ENCODE data around the gene NDUFA13. TPM values are rescaled to one million over a fixed set of nuclear protein-coding genes. Genes with fewer than 3 reads are reported as not detected.
A peak's percentile ranks its signal among the peaks of the same experiment; 100 is the strongest.

Gene NDUFA13
- total RNA-seq, 1 donor from 2014 or later = 169 TPM

DNA sequence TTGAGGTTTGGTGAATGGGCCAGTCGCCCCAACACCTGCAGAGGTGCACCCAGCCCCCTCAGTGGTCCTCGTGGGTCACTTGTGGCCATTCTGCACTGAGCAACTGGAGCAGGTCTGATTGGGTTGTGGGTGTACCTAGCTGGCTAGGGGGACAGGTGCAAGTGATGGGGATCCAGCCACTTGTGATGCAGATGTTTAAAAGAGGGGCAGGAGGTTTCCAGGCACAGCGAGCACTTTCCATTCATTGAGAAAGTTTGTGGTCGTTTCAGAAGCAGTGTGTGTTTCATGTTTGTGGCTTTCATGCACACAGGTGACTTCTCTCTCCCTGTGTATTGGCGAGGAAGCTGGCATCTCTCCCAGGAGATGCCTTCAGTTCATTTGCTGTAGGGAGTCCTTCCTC, 35.3 kb upstream of the NDUFA13 start:
- Histone ChIP-seq H3K4me3 (ENCODE audit: low read length in 3 of 3) (no peak overlapping the region), H3K9ac (ENCODE audit: low read depth in 1 of 3, low read length in 3 of 3) (no peak overlapping the region), H3K27ac (ENCODE audit: low read depth, low read length) (no peak overlapping the region), H3K9me3 (ENCODE audit: control insufficient read depth in 3 of 3, low read length in 3 of 3) (no peaks in the 10 kb centered on the region), H3K36me3 (ENCODE audit: control insufficient read depth in 3 of 3, insufficient read depth in 3 of 3, low read length in 3 of 3) (peaks cover 0 to 4% (median 4%) of the 10 kb centered on the region in 3 donors), H3K27me3 (ENCODE audit: control insufficient read depth in 3 of 3, insufficient read depth in 3 of 3, low read length in 3 of 3) (no peaks in the 10 kb centered on the region), H3K4me1 (ENCODE audit: control insufficient read depth in 3 of 3, insufficient read depth in 3 of 3, low read length in 3 of 3) (peaks cover 19 to 35% (median 23%) of the 10 kb centered on the region in 3 donors)

DNA sequence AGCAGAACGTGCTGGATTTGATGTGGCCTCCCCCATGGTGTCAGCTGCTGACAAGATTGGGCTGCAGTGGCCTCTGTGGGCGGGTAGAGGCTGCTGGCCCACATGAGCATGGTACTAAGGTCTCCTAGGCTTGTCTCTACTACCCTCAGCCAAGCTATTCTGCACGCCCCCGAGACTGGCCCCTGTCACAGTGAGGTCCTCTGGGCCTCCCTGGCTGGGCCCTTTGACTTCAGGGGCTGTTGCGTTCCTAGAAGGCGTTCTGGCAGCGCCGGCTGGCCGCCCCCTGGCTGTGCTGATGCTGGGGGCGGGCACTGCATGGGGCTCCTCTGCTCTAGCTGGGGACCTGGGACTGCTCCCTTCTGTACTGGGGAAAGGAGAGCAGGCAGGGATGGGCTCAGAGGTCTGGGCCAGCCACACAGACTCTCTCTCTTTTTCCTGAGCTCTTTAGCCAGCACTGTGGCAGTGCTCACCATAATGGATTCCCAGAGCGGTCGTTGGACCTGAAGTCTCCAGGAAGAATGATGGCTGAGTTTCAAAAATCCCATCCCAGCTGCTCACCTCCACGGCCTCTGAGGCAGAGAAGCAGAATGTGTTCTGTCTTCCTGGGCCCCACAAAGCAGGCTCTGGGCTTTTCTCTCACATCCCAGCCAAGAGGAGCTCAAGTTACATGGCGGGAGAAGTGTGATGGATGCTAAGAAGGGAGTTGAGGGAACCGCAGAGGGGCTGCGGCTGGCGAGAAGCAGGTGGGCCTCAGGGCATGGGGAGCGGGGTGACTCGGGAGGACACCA, 33.0 kb upstream of the NDUFA13 start:
- Histone ChIP-seq H3K4me1 (ENCODE audit: control insufficient read depth in 3 of 3, insufficient read depth in 3 of 3, low read length in 3 of 3) (peaks cover 15 to 34% (median 32%) of the 10 kb centered on the region in 3 donors), H3K36me3 (ENCODE audit: control insufficient read depth in 3 of 3, insufficient read depth in 3 of 3, low read length in 3 of 3) (peaks cover 0 to 7% (median 4%) of the 10 kb centered on the region in 3 donors), H3K27me3 (ENCODE audit: control insufficient read depth in 3 of 3, insufficient read depth in 3 of 3, low read length in 3 of 3) (no peaks in the 10 kb centered on the region), H3K27ac (ENCODE audit: low read depth, low read length) (no peak overlapping the region), H3K9ac (ENCODE audit: low read depth in 1 of 3, low read length in 3 of 3) (peak overlapping the region in 1 of 3 donors; percentile 45), H3K4me3 (ENCODE audit: low read length in 3 of 3) (no peak overlapping the region), H3K9me3 (ENCODE audit: control insufficient read depth in 3 of 3, low read length in 3 of 3) (no peaks in the 10 kb centered on the region)

DNA sequence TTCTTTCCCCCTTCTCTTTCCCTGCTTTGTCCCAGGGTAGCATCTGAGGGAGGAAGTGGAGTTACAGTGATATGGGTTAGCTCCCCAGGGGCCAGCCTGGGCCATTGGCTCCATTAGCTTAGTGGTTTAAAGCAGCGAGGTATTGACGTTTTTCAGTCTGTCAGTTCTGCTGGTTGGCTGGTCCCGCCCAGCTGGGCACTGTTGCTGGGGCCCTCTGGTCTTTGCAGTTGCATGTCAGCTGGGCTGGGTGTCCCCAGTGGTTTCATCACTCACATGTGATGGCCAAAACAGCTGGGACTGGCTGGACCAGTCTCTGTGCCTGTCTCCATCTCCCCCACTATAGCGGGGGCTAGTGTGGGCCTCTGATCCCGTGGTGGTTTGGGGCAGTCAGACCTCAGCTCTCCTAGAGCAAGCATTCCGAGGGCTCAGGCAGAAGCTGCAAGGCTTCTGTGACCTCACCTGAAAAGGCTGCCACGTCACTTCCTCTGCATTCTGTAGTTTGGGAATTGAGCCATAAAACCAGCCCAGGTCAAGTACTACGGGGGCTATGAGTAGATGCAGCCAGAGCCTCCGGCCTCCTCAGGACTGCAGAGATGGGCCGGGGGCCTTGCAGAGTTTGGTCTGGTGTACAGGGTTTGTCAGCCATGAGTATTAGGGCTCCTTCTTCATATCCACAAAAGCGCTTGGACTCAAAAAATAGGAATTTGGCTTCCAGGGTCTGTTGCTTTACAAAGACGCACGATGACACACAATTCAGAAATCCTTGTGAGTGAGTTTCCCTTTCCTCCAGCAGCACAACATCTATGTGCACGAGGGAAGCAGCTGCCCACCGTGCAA, 30.6 kb upstream of the NDUFA13 start:
- H3K9me3 ChIP-seq (ENCODE audit: control insufficient read depth in 3 of 3, low read length in 3 of 3) = no peaks in the 10 kb centered on the region
- no peak overlapping the region for H3K27ac ChIP-seq (ENCODE audit: low read depth, low read length)
- H3K9ac ChIP-seq (ENCODE audit: low read depth in 1 of 3, low read length in 3 of 3) = peak overlapping the region in 1 of 3 donors; percentile 45
- no peaks in the 10 kb centered on the region for H3K27me3 ChIP-seq (ENCODE audit: control insufficient read depth in 3 of 3, insufficient read depth in 3 of 3, low read length in 3 of 3)
- peaks cover 39 to 57% (median 55%) of the 10 kb centered on the region in 3 donors for H3K4me1 ChIP-seq (ENCODE audit: control insufficient read depth in 3 of 3, insufficient read depth in 3 of 3, low read length in 3 of 3)
- peaks cover 0 to 6% (median 3%) of the 10 kb centered on the region in 3 donors for H3K36me3 ChIP-seq (ENCODE audit: control insufficient read depth in 3 of 3, insufficient read depth in 3 of 3, low read length in 3 of 3)
- no peak overlapping the region for H3K4me3 ChIP-seq (ENCODE audit: low read length in 3 of 3)

DNA sequence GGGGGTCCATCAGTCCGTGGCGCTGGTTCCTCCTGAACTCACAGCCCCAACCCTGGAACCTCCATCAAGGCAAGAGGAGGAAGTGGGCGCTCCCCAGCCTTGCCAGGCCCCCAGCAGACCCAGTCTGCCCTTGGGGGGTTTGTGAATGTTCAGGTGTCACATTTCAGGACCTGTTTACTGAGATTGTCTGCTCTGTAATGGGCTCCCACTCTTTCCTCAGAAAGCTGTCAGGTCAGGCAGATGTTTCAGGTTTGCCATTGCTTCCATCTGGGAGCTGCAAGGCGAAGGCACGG, 30.1 kb upstream of the NDUFA13 start:
- Histone ChIP-seq H3K27ac (ENCODE audit: low read depth, low read length) (no peak overlapping the region), H3K36me3 (ENCODE audit: control insufficient read depth in 3 of 3, insufficient read depth in 3 of 3, low read length in 3 of 3) (peaks cover 0 to 4% (median 1%) of the 10 kb centered on the region in 3 donors), H3K27me3 (ENCODE audit: control insufficient read depth in 3 of 3, insufficient read depth in 3 of 3, low read length in 3 of 3) (no peaks in the 10 kb centered on the region), H3K9ac (ENCODE audit: low read depth in 1 of 3, low read length in 3 of 3) (peak overlapping the region in 1 of 3 donors; percentile 16), H3K4me3 (ENCODE audit: low read length in 3 of 3) (no peak overlapping the region), H3K9me3 (ENCODE audit: control insufficient read depth in 3 of 3, low read length in 3 of 3) (no peaks in the 10 kb centered on the region), H3K4me1 (ENCODE audit: control insufficient read depth in 3 of 3, insufficient read depth in 3 of 3, low read length in 3 of 3) (peaks cover 39 to 60% (median 59%) of the 10 kb centered on the region in 3 donors)

DNA sequence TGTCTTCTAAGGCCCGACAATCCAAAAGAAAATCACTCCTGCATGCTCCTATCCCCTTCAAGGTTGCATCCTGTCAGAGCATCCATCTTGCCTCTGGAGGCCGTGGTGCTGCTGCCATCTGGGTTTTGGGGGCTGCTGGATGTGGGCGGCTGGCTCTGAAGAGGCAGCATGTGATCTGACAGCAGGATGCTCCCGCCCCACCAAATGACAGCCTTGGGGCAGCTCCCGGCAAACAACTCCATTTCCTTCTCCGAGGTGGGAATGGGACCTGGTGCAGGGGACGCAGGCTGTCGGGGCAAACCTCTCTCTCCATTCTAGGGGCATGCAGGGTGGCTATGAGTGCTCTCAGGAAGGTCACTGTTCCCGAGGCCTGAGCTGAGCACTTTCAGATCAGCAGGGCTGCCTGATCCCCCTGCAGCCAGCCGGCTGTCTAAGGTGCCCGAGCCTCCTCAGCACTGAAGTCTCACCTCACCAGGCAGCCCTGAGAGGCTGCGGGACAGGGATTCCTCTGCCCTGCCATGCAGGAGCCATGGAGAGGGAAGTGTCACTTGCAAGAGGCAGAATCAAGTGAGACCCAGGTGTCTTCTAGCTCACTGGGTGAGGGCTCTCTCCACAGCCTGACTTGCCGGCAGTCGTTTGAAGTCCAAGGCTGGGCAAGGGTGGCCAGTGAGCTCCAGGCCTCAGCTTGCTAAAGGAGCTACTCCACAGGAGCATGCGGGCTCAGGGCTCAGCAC, 29.5 kb upstream of the NDUFA13 start:
- H3K27me3 ChIP-seq (ENCODE audit: control insufficient read depth in 3 of 3, insufficient read depth in 3 of 3, low read length in 3 of 3) = no peaks in the 10 kb centered on the region
- peaks cover 0 to 3% (median 3%) of the 10 kb centered on the region in 3 donors for H3K36me3 ChIP-seq (ENCODE audit: control insufficient read depth in 3 of 3, insufficient read depth in 3 of 3, low read length in 3 of 3)
- no peaks in the 10 kb centered on the region for H3K9me3 ChIP-seq (ENCODE audit: control insufficient read depth in 3 of 3, low read length in 3 of 3)
- H3K9ac ChIP-seq (ENCODE audit: low read depth in 1 of 3, low read length in 3 of 3) = peak overlapping the region in 1 of 3 donors; percentile 40
- no peak overlapping the region for H3K27ac ChIP-seq (ENCODE audit: low read depth, low read length)
- H3K4me3 ChIP-seq (ENCODE audit: low read length in 3 of 3) = no peak overlapping the region
- H3K4me1 ChIP-seq (ENCODE audit: control insufficient read depth in 3 of 3, insufficient read depth in 3 of 3, low read length in 3 of 3) = peaks cover 39 to 65% (median 64%) of the 10 kb centered on the region in 3 donors

DNA sequence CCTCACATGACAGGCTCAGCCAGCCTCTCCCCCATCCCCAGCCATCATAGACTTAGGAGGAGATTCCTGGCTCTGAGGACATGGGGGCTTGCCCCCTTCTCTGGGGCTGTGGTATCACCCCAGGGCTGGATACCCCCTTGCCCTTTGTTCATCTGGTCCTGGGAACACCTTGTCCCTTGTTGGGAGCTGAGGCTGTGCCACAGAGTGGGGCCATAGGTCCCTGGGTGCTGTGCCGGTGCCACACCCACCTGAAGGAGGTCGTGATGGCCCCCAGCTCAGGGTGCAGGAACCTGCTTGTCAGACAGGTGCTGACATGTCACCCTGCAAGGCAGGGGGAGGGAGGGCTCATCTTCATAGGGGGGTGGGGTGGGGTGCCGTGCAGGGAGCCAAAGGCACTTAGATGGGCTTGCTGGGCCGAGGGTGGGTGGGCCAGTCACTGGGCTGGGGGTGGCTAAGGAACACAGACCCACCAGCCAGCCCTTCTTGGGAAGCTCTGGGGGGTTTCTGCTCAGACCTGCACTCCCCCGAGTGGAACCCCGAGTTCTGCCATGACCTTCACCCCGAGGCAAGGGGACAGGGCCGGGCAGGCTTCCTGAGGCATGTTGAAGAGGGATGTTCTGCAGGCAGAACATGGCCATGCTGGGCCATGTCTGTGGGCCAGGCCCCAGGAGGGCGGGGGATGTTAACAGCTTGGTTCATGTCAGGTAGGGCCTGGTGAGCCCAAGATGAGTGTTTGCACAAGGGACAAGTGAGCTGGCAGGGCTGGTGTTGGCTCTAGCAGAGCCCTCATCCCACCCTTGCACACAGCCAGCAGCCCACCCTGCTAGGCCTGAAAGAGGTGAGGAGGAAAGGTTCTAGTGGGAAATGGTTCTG, 28.7 kb upstream of the NDUFA13 start:
- Histone ChIP-seq H3K9me3 (ENCODE audit: control insufficient read depth in 3 of 3, low read length in 3 of 3) (no peaks in the 10 kb centered on the region), H3K27ac (ENCODE audit: low read depth, low read length) (peak overlapping the region; percentile 81), H3K4me1 (ENCODE audit: control insufficient read depth in 3 of 3, insufficient read depth in 3 of 3, low read length in 3 of 3) (peaks cover 39 to 66% (median 63%) of the 10 kb centered on the region in 3 donors), H3K4me3 (ENCODE audit: low read length in 3 of 3) (no peak overlapping the region), H3K36me3 (ENCODE audit: control insufficient read depth in 3 of 3, insufficient read depth in 3 of 3, low read length in 3 of 3) (peaks cover 3 to 8% (median 3%) of the 10 kb centered on the region in 3 donors), H3K9ac (ENCODE audit: low read depth in 1 of 3, low read length in 3 of 3) (peak overlapping the region in 1 of 3 donors; percentile 60), H3K27me3 (ENCODE audit: control insufficient read depth in 3 of 3, insufficient read depth in 3 of 3, low read length in 3 of 3) (no peaks in the 10 kb centered on the region)

DNA sequence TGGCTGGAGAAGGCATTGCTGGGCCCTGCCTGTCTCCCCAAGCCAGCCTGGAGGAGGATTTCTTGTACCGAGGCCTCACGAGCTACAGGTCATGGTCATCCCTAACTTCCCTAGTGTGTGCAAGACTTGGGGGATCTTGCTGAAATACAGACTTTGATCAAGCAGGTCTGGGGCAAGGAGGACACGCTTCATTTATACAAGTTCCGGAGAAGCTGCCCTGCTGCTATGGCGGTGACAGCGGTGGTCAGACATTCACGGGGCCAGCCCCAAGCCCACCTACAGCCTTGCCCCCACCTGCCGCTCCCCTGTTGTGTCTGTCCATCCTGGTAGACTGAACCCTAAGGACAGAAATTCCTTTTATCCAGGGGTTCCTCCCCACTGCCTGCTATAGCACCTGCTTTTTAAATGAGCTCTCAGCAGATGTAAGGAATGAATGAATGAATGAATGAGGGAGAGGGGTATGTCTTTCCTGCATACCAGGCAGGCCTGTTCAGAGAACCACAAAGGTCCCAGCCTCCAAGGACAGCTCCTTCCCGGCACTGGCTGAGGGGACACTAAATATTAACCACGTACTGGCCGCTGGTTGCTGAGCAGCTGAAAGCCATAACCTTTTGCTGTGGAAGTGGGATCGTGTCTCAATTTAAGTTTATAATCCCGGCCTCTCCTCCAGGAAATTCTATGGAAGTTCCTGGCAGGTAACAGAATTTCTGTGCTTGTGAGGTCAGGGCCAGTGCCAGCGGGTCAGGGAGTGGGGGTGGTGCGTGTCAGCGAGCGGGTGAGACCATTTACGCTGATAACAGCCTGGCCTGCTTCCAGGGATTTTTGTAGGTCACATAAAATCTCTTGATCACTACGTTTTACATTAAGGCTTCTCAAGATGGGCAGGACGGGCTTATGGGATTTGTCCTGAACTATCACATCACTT, 27.8 kb upstream of the NDUFA13 start:
- H3K9me3 ChIP-seq (ENCODE audit: control insufficient read depth in 3 of 3, low read length in 3 of 3) = no peaks in the 10 kb centered on the region
- H3K4me1 ChIP-seq (ENCODE audit: control insufficient read depth in 3 of 3, insufficient read depth in 3 of 3, low read length in 3 of 3) = peaks cover 39 to 61% (median 55%) of the 10 kb centered on the region in 3 donors
- peak overlapping the region; percentile 56 to 60 (median 59) for H3K9ac ChIP-seq (ENCODE audit: low read depth in 1 of 3, low read length in 3 of 3)
- H3K27ac ChIP-seq (ENCODE audit: low read depth, low read length) = peak overlapping the region; percentile 81
- peaks cover 5 to 13% (median 9%) of the 10 kb centered on the region in 3 donors for H3K36me3 ChIP-seq (ENCODE audit: control insufficient read depth in 3 of 3, insufficient read depth in 3 of 3, low read length in 3 of 3)
- H3K27me3 ChIP-seq (ENCODE audit: control insufficient read depth in 3 of 3, insufficient read depth in 3 of 3, low read length in 3 of 3) = no peaks in the 10 kb centered on the region
- peak overlapping the region in 1 of 3 donors; percentile 46 for H3K4me3 ChIP-seq (ENCODE audit: low read length in 3 of 3)

DNA sequence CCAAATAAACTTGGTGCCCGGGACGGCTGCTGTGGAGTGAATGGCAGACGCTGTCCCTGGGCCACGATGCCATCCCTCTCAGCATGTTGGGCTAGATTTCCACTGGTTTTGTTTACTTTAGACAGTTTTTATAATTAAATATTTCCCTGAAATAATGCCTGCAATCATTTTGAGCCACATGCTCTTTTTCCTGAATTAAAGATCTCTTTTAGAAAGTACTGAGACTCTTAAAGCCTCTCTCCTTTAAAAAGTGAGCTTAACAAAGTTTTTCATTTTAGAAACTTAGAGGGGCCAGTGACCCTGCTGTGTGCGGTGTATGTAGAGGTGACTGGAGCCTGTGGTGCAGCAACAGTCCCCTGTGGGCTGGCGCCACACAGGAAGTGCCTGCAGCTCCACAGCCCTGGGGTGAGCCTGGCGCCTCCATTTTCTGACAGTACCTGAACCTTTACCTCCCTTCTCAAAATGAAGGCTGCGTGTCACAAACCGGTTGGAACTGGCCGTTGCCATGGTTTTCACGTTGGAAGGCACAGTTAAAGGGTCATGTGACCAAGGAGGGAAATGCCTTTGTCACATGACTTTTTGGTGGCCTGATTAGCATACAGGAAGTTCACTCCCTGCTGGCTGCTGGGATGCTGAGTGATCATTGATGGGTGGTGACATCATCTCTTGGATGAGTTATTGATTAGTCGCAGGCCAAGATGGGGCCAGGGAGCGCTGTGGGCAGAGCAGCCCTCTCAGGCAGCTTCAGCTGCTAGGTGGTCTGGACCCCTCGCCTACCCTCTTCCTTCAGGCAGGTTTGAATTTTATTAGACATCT, 26.9 kb upstream of the NDUFA13 start:
- peak overlapping the region; percentile 81 for H3K27ac ChIP-seq (ENCODE audit: low read depth, low read length)
- H3K9ac ChIP-seq (ENCODE audit: low read depth in 1 of 3, low read length in 3 of 3) = peak overlapping the region; percentile 59 to 77 (median 59)
- peaks cover 39 to 61% (median 54%) of the 10 kb centered on the region in 3 donors for H3K4me1 ChIP-seq (ENCODE audit: control insufficient read depth in 3 of 3, insufficient read depth in 3 of 3, low read length in 3 of 3)
- H3K9me3 ChIP-seq (ENCODE audit: control insufficient read depth in 3 of 3, low read length in 3 of 3) = no peaks in the 10 kb centered on the region
- H3K4me3 ChIP-seq (ENCODE audit: low read length in 3 of 3) = peak overlapping the region; percentile 46 to 65 (median 46)
- no peaks in the 10 kb centered on the region for H3K27me3 ChIP-seq (ENCODE audit: control insufficient read depth in 3 of 3, insufficient read depth in 3 of 3, low read length in 3 of 3)
- H3K36me3 ChIP-seq (ENCODE audit: control insufficient read depth in 3 of 3, insufficient read depth in 3 of 3, low read length in 3 of 3) = peaks cover 8 to 19% (median 14%) of the 10 kb centered on the region in 3 donors
